Kidney (tissue), 14 donors: ENCODE measurements around the gene FPGS. TPM values are rescaled to one million over a fixed set of nuclear protein-coding genes. Genes with fewer than 3 reads are reported as not detected.

Source experiments
- DNase-seq, 5 donors: peaks; one replicate each; pipeline ENCODE4 v3.0.0-alpha.2; 2013 to 2020
- FAIRE-seq: peaks from 2 replicates; lab custom pipeline; 2012; peaks lifted over from hg19 to GRCh38; lab: Jason Lieb, UNC
- H3K27ac ChIP-seq, 2 donors: one replicate each; pipeline ENCODE4 v1.7.0; 2013; ENCODE audit warnings: low read depth in 2 of 2, low read length in 2 of 2, inconsistent platforms in 1 of 2
- H3K27me3 ChIP-seq: one replicate; pipeline ENCODE4 v1.7.1; 2013; ENCODE audit warnings: low read length, inconsistent platforms; ENCODE audit not compliant: control insufficient read depth, insufficient read depth
- H3K36me3 ChIP-seq, 3 donors: one replicate each; pipeline versions ENCODE4 v1.7.0 to v1.7.1; 2013; ENCODE audit warnings: low read length in 3 of 3, control low read depth in 1 of 3, inconsistent platforms in 1 of 3; ENCODE audit not compliant: insufficient read depth in 3 of 3, control insufficient read depth in 2 of 3
- H3K4me1 ChIP-seq, 3 donors: one replicate each; pipeline versions ENCODE4 v1.7.0 to v1.7.1; 2013; ENCODE audit warnings: low read length in 3 of 3, inconsistent platforms in 1 of 3, low read depth in 1 of 3; ENCODE audit not compliant: control insufficient read depth in 2 of 3, insufficient read depth in 2 of 3
- H3K4me3 ChIP-seq, 3 donors: one replicate each; pipeline versions ENCODE4 v1.7.0 to v1.8.1; 2013; ENCODE audit warnings: low read length in 3 of 3, control low read depth in 1 of 3, inconsistent platforms in 1 of 3
- H3K9ac ChIP-seq, 3 donors: one replicate each; pipeline versions ENCODE4 v1.7.0 to v1.7.1; 2013; ENCODE audit warnings: low read length in 3 of 3, control low read depth in 1 of 3, inconsistent platforms in 1 of 3
- H3K9me3 ChIP-seq, 3 donors: one replicate each; pipeline versions ENCODE4 v1.7.0 to v1.7.1; 2013; ENCODE audit warnings: low read length in 3 of 3, control low read depth in 1 of 3, inconsistent platforms in 1 of 3; ENCODE audit not compliant: control insufficient read depth in 2 of 3, insufficient read depth in 1 of 3
- CTCF ChIP-seq: IDR thresholded peaks from 3 replicates; pipeline ENCODE4 v1.5.1; 2012; ENCODE audit warnings: mild to moderate bottlenecking, moderate library complexity, borderline replicate concordance; ENCODE audit not compliant: insufficient read depth; ENCODE audit errors: extremely low read depth
- intact Hi-C: fragments of 100-400 bp; cut with DNase I; formaldehyde crosslinking; loops from one replicate; pipeline ENCODE4 v1.11.1; 2022
- polyA plus RNA-seq: library from polyadenylated mRNA; stranded (reverse); fragments of 350-450 nt; fragmentation: Illumina TruSeq; extraction: RNeasy Lipid Tissue Mini Kit (QIAGEN cat#74804); gene quantifications from one replicate; pipeline ENCODE4 v1.2.3, GENCODE V29; 2014; ENCODE audit warnings: low read depth, low replicate concordance; ENCODE audit not compliant: insufficient read depth
- total RNA-seq: library from RNA; stranded (reverse); fragmentation: NEBNext Ultra II Directional; extraction: Animal tissue kit (Norgen Biotek cat#: 25700); gene quantifications from one replicate; pipeline ENCODE4 v1.2.1, GENCODE V29; 2021
- donor health status: control.
- donor health status: control.
- donor health status: control.
- donor health status: control.
- donor health status: control.
- donor health status: DM: yes; HTN: yes; CAD: no.
- donor health status: Normal renal cell carcinoma (clear cell type).

FPGS gene
- total and polyA plus RNA-seq, 2 donors from 2014 or later = 44.0 to 77.2 TPM

- DNase-seq (no peak), FAIRE-seq (no peak)
- no peak for TF ChIP-seq CTCF
- Histone ChIP-seq H3K4me3 (no peak overlapping the region), H3K36me3 (no peaks in the 10 kb centered on the region), H3K9me3 (no peaks in the 10 kb centered on the region), H3K9ac (no peak overlapping the region), H3K27ac (no peak overlapping the region), H3K27me3 (no peaks in the 10 kb centered on the region), H3K4me1 (peaks cover 0 to 10% (median 0%) of the 10 kb centered on the region in 3 donors)
- intact Hi-C loops = no loop called here
These were observed 29.4 kb upstream of the FPGS start for GRCh38 chr9:127773272-127773671.

- no peak overlapping the region for H3K4me3 ChIP-seq
- H3K4me1 ChIP-seq = peaks cover 0 to 10% (median 0%) of the 10 kb centered on the region in 3 donors
- no peak overlapping the region for H3K9ac ChIP-seq
- DNase-seq = no peak
- intact Hi-C loops = no loop called here
- H3K27me3 ChIP-seq = no peaks in the 10 kb centered on the region
- no peaks in the 10 kb centered on the region for H3K36me3 ChIP-seq
- no peak for FAIRE-seq
- no peak for TF ChIP-seq CTCF
- H3K27ac ChIP-seq = no peak overlapping the region
- no peaks in the 10 kb centered on the region for H3K9me3 ChIP-seq
These were observed 28.7 kb upstream of the FPGS start for GRCh38 chr9:127773981-127774380.

- no peaks in the 10 kb centered on the region for H3K9me3 ChIP-seq
- intact Hi-C loops = loop anchor here (5.0 kb wide), 1 partner anchor 34 kb away; no protein-coding TSS in a partner anchor
- peak in 2 of 5 donors; percentile 46 to 49 for DNase-seq
- FAIRE-seq = no peak
- no peaks in the 10 kb centered on the region for H3K27me3 ChIP-seq
- H3K36me3 ChIP-seq = no peaks in the 10 kb centered on the region
- H3K4me3 ChIP-seq = no peak overlapping the region
- H3K9ac ChIP-seq = no peak overlapping the region
- H3K27ac ChIP-seq = no peak overlapping the region
- H3K4me1 ChIP-seq = no peaks in the 10 kb centered on the region
- no peak for TF ChIP-seq CTCF
These were observed 26.3 kb upstream of the FPGS start for GRCh38 chr9:127776195-127776923.
